Caco-2 (cell line): ENCODE measurements around the gene DPY19L3. TPM values are rescaled to one million over a fixed set of nuclear protein-coding genes. Genes with fewer than 3 reads are reported as not detected.
"Not testable (repeated sequence)": the region's sequence is repeated elsewhere in the genome, so short reads cannot be mapped to it uniquely, and the experiment has no call there.

Experiments
- BruUV-seq: library from RNA; stranded (reverse); fragments of 400-500 nt; replicated peaks from 2 replicates; lab custom pipeline; 2021; lab: Mats Ljungman, UMichigan
- CTCF ChIA-PET: fragments of 300-600 bp; sonication (Branson Sonifier 250); formaldehyde crosslinking; loops from one replicate; lab custom pipeline; 2022; ENCODE audit warnings: antibody characterized with exemption; lab: Charles Lee
- POLR2A ChIA-PET: fragments of 300-600 bp; sonication (Branson Sonifier 250); formaldehyde crosslinking; loops from one replicate; lab custom pipeline; 2022; ENCODE audit warnings: antibody characterized with exemption; lab: Charles Lee
- DNase-seq, 2 experiments: peaks; one replicate each; pipeline versions ENCODE4 v3.0.0 to v3.0.0-alpha.2; 2020 to 2022
- H3K27me3 ChIP-seq: replicated peaks from 2 replicates; pipeline ENCODE4 v1.6.0; 2011; ENCODE audit warnings: low read length; ENCODE audit not compliant: control insufficient read depth, insufficient read depth
- H3K36me3 ChIP-seq: 2 replicates; pipeline ENCODE4 v1.5.1; 2011; ENCODE audit warnings: low read length; ENCODE audit not compliant: control insufficient read depth, insufficient read depth
- H3K4me1 ChIP-seq: fragments of 250-450 bp; sonication (Bioruptor Pico); 2 replicates; pipeline ENCODE4 v1.5.1; 2020; ENCODE audit warnings: mild to moderate bottlenecking
- H3K4me3 ChIP-seq: 2 replicates; pipeline ENCODE4 v1.5.1; 2011; ENCODE audit warnings: low read depth, mild to moderate bottlenecking, control low read depth, low read length
- H3K9me3 ChIP-seq: fragments of 250-450 bp; sonication (Bioruptor Pico); 2 replicates; pipeline ENCODE4 v1.5.1; 2020; ENCODE audit warnings: mild to moderate bottlenecking, moderate library complexity
- H3K27ac Mint-ChIP-seq: one replicate; pipeline ENCODE4 v1.8.0; 2022; ENCODE audit warnings: mixed read lengths; ENCODE audit not compliant: unreplicated experiment
- H3K27me3 Mint-ChIP-seq: one replicate; pipeline ENCODE4 v1.8.0; 2022; ENCODE audit warnings: mixed read lengths; ENCODE audit not compliant: insufficient read depth, unreplicated experiment
- H3K36me3 Mint-ChIP-seq: one replicate; pipeline ENCODE4 v1.8.0; 2022; ENCODE audit warnings: mild to moderate bottlenecking, mixed read lengths; ENCODE audit not compliant: insufficient read depth, unreplicated experiment
- H3K4me1 Mint-ChIP-seq: one replicate; pipeline ENCODE4 v1.8.0; 2022; ENCODE audit warnings: low read depth, mixed read lengths; ENCODE audit not compliant: unreplicated experiment
- H3K4me3 Mint-ChIP-seq: one replicate; pipeline ENCODE4 v1.8.0; 2022; ENCODE audit warnings: mild to moderate bottlenecking, moderate library complexity, mixed read lengths; ENCODE audit not compliant: unreplicated experiment
- H3K9me3 Mint-ChIP-seq: one replicate; pipeline ENCODE4 v1.8.0; 2022; ENCODE audit warnings: mixed read lengths; ENCODE audit not compliant: unreplicated experiment
- CTCF ChIP-seq, 2 experiments: fragments of 200-600 bp in 1 of 2; IDR thresholded peaks; 1 replicate in 1 of 2; 2 replicates in 1 of 2; pipeline versions ENCODE4 v1.5.1 to v1.8.0; 2011 to 2022; ENCODE audit warnings: antibody characterized with exemption in 1 of 2, control low read depth in 1 of 2, inconsistent platforms in 1 of 2, low read depth in 1 of 2, low read length in 1 of 2, mild to moderate bottlenecking in 1 of 2, moderate library complexity in 1 of 2; ENCODE audit not compliant: insufficient read depth in 1 of 2, severe bottlenecking in 1 of 2, unreplicated experiment in 1 of 2
- intact Hi-C: fragments of 100-400 bp; cut with micrococcal nuclease; formaldehyde crosslinking; loops from one replicate; pipeline ENCODE4 v1.10.0; 2022; ENCODE audit not compliant: unreplicated experiment
- total RNA-seq: library from RNA; stranded (reverse); gene quantifications from 2 replicates; pipeline ENCODE4 v1.2.3, GENCODE V29; 2022

The DPY19L3 gene
- total RNA-seq, 1 experiment from 2014 or later, result 40.7 TPM

GRCh38 chr19:32421589-32422361 lies 16.2 kb downstream of the DPY19L3 start:
- Mint-ChIP-seq H3K27ac (no peak overlapping the region), H3K27me3 (no peaks in the 10 kb centered on the region), H3K4me3 (no peak overlapping the region), H3K36me3 (peaks cover 13% of the 10 kb centered on the region), H3K9me3 (no peaks in the 10 kb centered on the region), H3K4me1 (peaks cover 7% of the 10 kb centered on the region)
- BruUV-seq, result no TSS peak
- H3K36me3 ChIP-seq, result no peaks in the 10 kb centered on the region; the same call in 1 of the 2 replicates
- POLR2A ChIA-PET, result no interaction called here
- CTCF ChIA-PET, result no interaction called here
- TF ChIP-seq CTCF (IDR thresholded peaks at IDR 0.05; ENCODE audit: insufficient read depth in 1 of 2, low read depth in 1 of 2, low read length in 1 of 2, severe bottlenecking in 1 of 2, unreplicated experiment in 1 of 2), result no peak
- no peaks in the 10 kb centered on the region for H3K4me1 ChIP-seq
- intact Hi-C loops, result no loop called here
- no peaks in the 10 kb centered on the region for H3K9me3 ChIP-seq
- H3K4me3 ChIP-seq, result no peak overlapping the region
- DNase-seq, result no peak
- no peaks in the 10 kb centered on the region for H3K27me3 ChIP-seq

GRCh38 chr19:32422435-32422834 lies 16.9 kb downstream of the DPY19L3 start:
- no peaks in the 10 kb centered on the region for H3K9me3 Mint-ChIP-seq
- H3K4me3 ChIP-seq, result no peak overlapping the region
- peaks cover 7% of the 10 kb centered on the region for H3K4me1 Mint-ChIP-seq
- DNase-seq, result no peak
- no peaks in the 10 kb centered on the region for H3K27me3 ChIP-seq
- no peaks in the 10 kb centered on the region; the same call in 1 of the 2 replicates for H3K36me3 ChIP-seq
- no peak for TF ChIP-seq CTCF (IDR thresholded peaks at IDR 0.05; ENCODE audit: insufficient read depth in 1 of 2, low read depth in 1 of 2, low read length in 1 of 2, severe bottlenecking in 1 of 2, unreplicated experiment in 1 of 2)
- CTCF ChIA-PET, result no interaction called here
- no peak overlapping the region for H3K4me3 Mint-ChIP-seq
- no peaks in the 10 kb centered on the region for H3K27me3 Mint-ChIP-seq
- intact Hi-C loops, result no loop called here
- no peaks in the 10 kb centered on the region for H3K4me1 ChIP-seq
- POLR2A ChIA-PET, result no interaction called here
- H3K36me3 Mint-ChIP-seq, result peaks cover 13% of the 10 kb centered on the region
- H3K27ac Mint-ChIP-seq, result no peak overlapping the region
- BruUV-seq, result no TSS peak
- no peaks in the 10 kb centered on the region for H3K9me3 ChIP-seq

- H3K27me3 Mint-ChIP-seq, H3K9me3 ChIP-seq, H3K27ac Mint-ChIP-seq, H3K4me1 Mint-ChIP-seq, POLR2A ChIA-PET, H3K4me3 ChIP-seq, BruUV-seq, intact Hi-C loops, CTCF ChIA-PET, H3K9me3 Mint-ChIP-seq, H3K4me3 Mint-ChIP-seq, H3K27me3 ChIP-seq, H3K4me1 ChIP-seq, H3K36me3 ChIP-seq, DNase-seq: not testable (repeated sequence)
- peaks cover 13% of the 10 kb centered on the region for H3K36me3 Mint-ChIP-seq
These were observed 18.4 kb downstream of the DPY19L3 start for GRCh38 chr19:32423944-32424343.
